GM23248 (cell line): ENCODE measurements around the gene TENT4A. TPM values are rescaled to one million over a fixed set of nuclear protein-coding genes. Genes with fewer than 3 reads are reported as not detected.

Experiments
- DNase-seq: peaks from one replicate; pipeline ENCODE4 v3.0.0-alpha.2; 2015
- H2AFZ ChIP-seq: fragments of 200-600 bp; sonication (generic); 2 replicates; pipeline ENCODE4 v1.6.1; 2016; ENCODE audit warnings: antibody characterized with exemption
- H3F3A ChIP-seq: fragments of 200-600 bp; sonication (generic); 2 replicates; pipeline ENCODE4 v1.6.1; 2016; ENCODE audit warnings: mild to moderate bottlenecking, antibody characterized with exemption, mixed run types; ENCODE audit not compliant: insufficient read depth
- H3K27ac ChIP-seq: fragments of 200-600 bp; sonication (generic); 2 replicates; pipeline ENCODE4 v1.5.1; 2016; ENCODE audit warnings: mild to moderate bottlenecking
- H3K27me3 ChIP-seq: fragments of 200-600 bp; sonication (generic); replicated peaks from 2 replicates; pipeline ENCODE4 v1.6.1; 2016; ENCODE audit warnings: mild to moderate bottlenecking; ENCODE audit not compliant: insufficient read depth
- H3K36me3 ChIP-seq: fragments of 200-600 bp; sonication (generic); 2 replicates; pipeline ENCODE4 v1.6.1; 2016; ENCODE audit warnings: low read depth, mild to moderate bottlenecking
- H3K4me1 ChIP-seq: fragments of 200-600 bp; sonication (generic); 2 replicates; pipeline ENCODE4 v1.6.1; 2016; ENCODE audit warnings: mild to moderate bottlenecking; ENCODE audit not compliant: insufficient read depth
- H3K4me2 ChIP-seq: fragments of 200-600 bp; sonication (generic); one replicate; pipeline ENCODE4 v1.6.1; 2016; ENCODE audit warnings: mild to moderate bottlenecking; ENCODE audit not compliant: unreplicated experiment
- H3K4me3 ChIP-seq: fragments of 200-600 bp; sonication (generic); 2 replicates; pipeline ENCODE4 v1.5.1; 2016; ENCODE audit warnings: mild to moderate bottlenecking
- H3K79me2 ChIP-seq: fragments of 200-600 bp; sonication (generic); 2 replicates; pipeline ENCODE4 v1.6.1; 2016; ENCODE audit warnings: mild to moderate bottlenecking; ENCODE audit not compliant: insufficient read depth
- H3K9ac ChIP-seq: fragments of 200-600 bp; sonication (generic); 2 replicates; pipeline ENCODE4 v1.6.1; 2016; ENCODE audit warnings: mild to moderate bottlenecking
- H3K9me2 ChIP-seq: fragments of 200-600 bp; sonication (generic); 2 replicates; pipeline ENCODE4 v1.6.1; 2016; ENCODE audit warnings: mixed run types, mild to moderate bottlenecking, moderate library complexity; ENCODE audit not compliant: insufficient read depth
- H3K9me3 ChIP-seq: fragments of 200-600 bp; sonication (generic); one replicate; pipeline ENCODE4 v1.6.1; 2017; ENCODE audit warnings: low read depth
- H4K20me1 ChIP-seq: fragments of 200-600 bp; sonication (generic); 2 replicates; pipeline ENCODE4 v1.6.0; 2016; ENCODE audit not compliant: insufficient read depth
- EZH2 ChIP-seq: fragments of 200-600 bp; sonication (generic); IDR thresholded peaks from 2 replicates; pipeline ENCODE4 v1.6.1; 2018; ENCODE audit warnings: antibody characterized with exemption, mild to moderate bottlenecking; ENCODE audit not compliant: insufficient read depth, poor library complexity, severe bottlenecking
- EZH2phosphoT487 ChIP-seq: fragments of 200-600 bp; sonication (generic); IDR thresholded peaks from 2 replicates; pipeline ENCODE4 v1.6.1; 2018; ENCODE audit warnings: antibody characterized with exemption, moderate library complexity, mild to moderate bottlenecking, low read depth; ENCODE audit not compliant: insufficient read depth
- WGBS, 2 experiments: methylation state at CpG; one replicate each; pipeline ENCODE4 v1.1.6; 2015 to 2017; ENCODE audit warnings: low lambda C conversion rate in 2 of 2, low coverage in 1 of 2; ENCODE audit errors: missing lambda C conversion rate in 2 of 2; 5-methylcytosine and 5-hydroxymethylcytosine counted together
- in situ Hi-C: fragments of 300-500 bp; cut with MboI; formaldehyde crosslinking; loops from 2 replicates; pipeline ENCODE4 v1.15.0; 2020
- polyA plus RNA-seq: library from polyadenylated mRNA; unstranded; fragments of >200 nt; fragmentation: Nextera tagmentation; extraction: Ambion mirVana; gene quantifications from 2 replicates; pipeline ENCODE4 v1.2.1, GENCODE V29; 2016
- total RNA-seq: library from RNA; depleted of rRNA; stranded (reverse); fragments of >200 nt; shearing (Covaris generic); gene quantifications from 2 replicates; pipeline ENCODE4 v1.2.3, GENCODE V29; 2014

The TENT4A gene
- total and polyA plus RNA-seq, 2 experiments from 2014 or later = 3.0 to 17.6 TPM

- Histone ChIP-seq H2AFZ (no peak overlapping the region), H3K9me3 (no peaks in the 10 kb centered on the region), H3K4me3 (no peak overlapping the region), H3K27me3 (no peaks in the 10 kb centered on the region), H3K4me2 (no peak overlapping the region), H3K4me1 (peaks cover 40% of the 10 kb centered on the region), H3K9me2 (no peaks in the 10 kb centered on the region), H3K27ac (0 out of 2 replicates have a peak overlapping the region, but pooled peaks have one; percentile 99), H3K36me3 (0 out of 2 replicates have a peak, but pooled peaks cover 9% of the 10 kb centered on the region), H3F3A (peaks cover 32% of the 10 kb centered on the region), H4K20me1 (no peaks in the 10 kb centered on the region; the same call in 1 of the 2 replicates), H3K79me2 (peaks cover 94% of the 10 kb centered on the region), H3K9ac (no peak overlapping the region)
- no peak for TF ChIP-seq EZH2phosphoT487
- TF ChIP-seq EZH2 = no peak
- in situ Hi-C loops = loop anchor here (25.0 kb wide), 1 partner anchor 97 kb away; the partner anchor contains the start of genes NSUN2 and SRD5A1
- peak; percentile 66 for DNase-seq
- WGBS, 2 experiments = 50 to 55% methylated on average over 9 to 10 of the region's 11 CpGs
Measured at GRCh38 chr5:6734243-6734700, 21.0 kb downstream of the TENT4A start.

DNA sequence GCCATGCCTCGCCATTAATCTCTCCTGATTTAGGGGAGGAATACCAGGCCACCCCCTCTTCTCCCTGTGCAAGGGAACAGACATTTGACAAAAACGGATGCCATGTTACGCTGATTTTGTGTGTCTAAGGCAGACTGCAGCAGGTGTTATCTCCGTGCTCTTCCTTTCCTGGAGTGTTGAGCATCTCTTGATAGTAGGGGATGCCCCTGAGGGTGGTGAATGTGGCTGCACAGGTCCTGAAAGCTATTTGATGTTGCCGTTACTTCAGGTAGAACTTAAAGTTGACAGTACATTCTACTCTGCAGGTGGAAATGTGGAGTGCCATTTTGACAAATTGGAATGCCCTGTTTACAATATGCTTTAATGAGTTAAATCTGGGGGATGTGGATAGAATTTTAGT, 21.5 kb downstream of the TENT4A start:
- Histone ChIP-seq H3K27me3 (no peaks in the 10 kb centered on the region), H3K4me1 (peaks cover 40% of the 10 kb centered on the region), H3F3A (peaks cover 32% of the 10 kb centered on the region), H3K9me3 (no peaks in the 10 kb centered on the region), H3K4me3 (no peak overlapping the region), H2AFZ (no peak overlapping the region), H3K9ac (no peak overlapping the region), H3K4me2 (no peak overlapping the region), H4K20me1 (no peaks in the 10 kb centered on the region; the same call in 1 of the 2 replicates), H3K79me2 (peaks cover 94% of the 10 kb centered on the region), H3K27ac (no peak overlapping the region), H3K9me2 (no peaks in the 10 kb centered on the region), H3K36me3 (peaks cover 13% of the 10 kb centered on the region; the same call in 1 of the 2 replicates)
- no peak for DNase-seq
- 81 to 83% methylated on average over 5 of the region's 5 CpGs for WGBS, 2 experiments
- in situ Hi-C loops = loop anchor here (25.0 kb wide), 1 partner anchor 97 kb away; the partner anchor contains the start of genes NSUN2 and SRD5A1
- TF ChIP-seq EZH2 = no peak
- no peak for TF ChIP-seq EZH2phosphoT487

DNA sequence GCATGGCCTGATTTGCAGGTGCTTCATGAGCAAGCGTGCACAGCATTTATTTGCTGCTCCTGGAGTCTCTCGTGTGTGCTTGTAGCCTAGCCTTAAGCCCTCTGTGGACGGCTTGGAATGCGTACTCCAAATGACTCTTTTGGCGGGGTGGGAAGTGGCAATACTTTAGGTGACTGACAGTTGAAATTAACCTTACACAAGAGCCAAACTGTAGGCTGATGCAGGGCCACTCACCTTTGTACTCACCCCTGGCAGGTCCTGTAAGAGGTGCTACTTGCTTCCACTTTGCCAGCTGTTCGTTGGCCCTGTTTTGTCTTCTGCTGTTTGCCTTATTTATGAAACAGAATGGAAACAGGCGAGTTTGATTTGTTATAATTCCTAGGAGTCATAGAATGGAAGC, 22.9 kb downstream of the TENT4A start:
- Histone ChIP-seq H3K4me1 (peaks cover 37% of the 10 kb centered on the region), H3K9me2 (no peaks in the 10 kb centered on the region), H3K9ac (no peak overlapping the region), H4K20me1 (no peaks in the 10 kb centered on the region; the same call in 1 of the 2 replicates), H3K4me2 (no peak overlapping the region), H3K9me3 (no peaks in the 10 kb centered on the region), H3K36me3 (peaks cover 20% of the 10 kb centered on the region; the same call in 1 of the 2 replicates), H3K27me3 (no peaks in the 10 kb centered on the region), H3K4me3 (no peak overlapping the region), H3F3A (peaks cover 29% of the 10 kb centered on the region), H3K27ac (no peak overlapping the region), H2AFZ (no peak overlapping the region), H3K79me2 (peaks cover 94% of the 10 kb centered on the region)
- in situ Hi-C loops = loop anchor here (25.0 kb wide), 1 partner anchor 99 kb away; the partner anchor contains the start of genes NSUN2 and SRD5A1
- TF ChIP-seq EZH2phosphoT487 = no peak
- TF ChIP-seq EZH2 = no peak
- WGBS, 2 experiments = 90 to 92% methylated on average over 7 of the region's 7 CpGs
- no peak for DNase-seq

DNA sequence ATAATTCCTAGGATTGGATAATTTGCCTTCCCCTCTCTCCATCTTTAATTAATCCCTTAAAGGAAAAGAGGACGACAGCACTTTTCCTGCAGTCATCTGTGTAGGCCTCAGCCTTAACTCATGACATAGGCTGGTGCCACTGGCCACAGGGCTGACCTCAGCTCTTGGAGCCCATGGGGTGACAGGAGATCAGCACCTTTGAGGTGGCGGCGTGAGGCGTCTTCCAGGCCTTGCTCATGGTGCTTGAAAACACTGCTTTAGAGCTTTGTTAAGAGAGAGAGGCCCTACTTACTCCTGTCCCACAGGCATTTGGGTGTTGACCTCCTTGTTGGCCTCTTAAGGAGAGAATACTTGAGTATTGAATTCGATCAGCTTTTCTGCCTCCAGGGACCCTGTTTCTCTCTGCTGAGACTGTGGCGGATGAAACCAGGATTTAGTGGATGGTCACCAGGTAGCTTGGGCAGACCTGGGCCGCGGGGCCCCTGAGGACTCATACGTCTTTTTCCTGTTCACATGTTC, 23.4 kb downstream of the TENT4A start:
- in situ Hi-C loops = loop anchor here (25.0 kb wide), 1 partner anchor 99 kb away; the partner anchor contains the start of genes NSUN2 and SRD5A1
- no peaks in the 10 kb centered on the region; the same call in 1 of the 2 replicates for H4K20me1 ChIP-seq
- no peaks in the 10 kb centered on the region for H3K9me2 ChIP-seq
- WGBS, 2 experiments = 95 to 98% methylated on average over 9 of the region's 9 CpGs
- no peaks in the 10 kb centered on the region for H3K27me3 ChIP-seq
- no peak for TF ChIP-seq EZH2phosphoT487
- no peak for TF ChIP-seq EZH2
- no peak overlapping the region for H2AFZ ChIP-seq
- no peak overlapping the region for H3K27ac ChIP-seq
- H3K4me1 ChIP-seq = peaks cover 32% of the 10 kb centered on the region
- peaks cover 24% of the 10 kb centered on the region for H3F3A ChIP-seq
- H3K9ac ChIP-seq = no peak overlapping the region
- no peaks in the 10 kb centered on the region for H3K9me3 ChIP-seq
- peaks cover 94% of the 10 kb centered on the region for H3K79me2 ChIP-seq
- peaks cover 20% of the 10 kb centered on the region; the same call in 1 of the 2 replicates for H3K36me3 ChIP-seq
- H3K4me2 ChIP-seq = no peak overlapping the region
- no peak overlapping the region for H3K4me3 ChIP-seq
- DNase-seq = no peak
